GM19099 (cell line): ENCODE measurements around the gene DENND1B.

Experiments used
- POLR2A ChIP-seq: IDR thresholded peaks from 3 replicates; pipeline ENCODE4 v1.6.1; 2011; ENCODE audit warnings: low read depth; ENCODE audit not compliant: insufficient read length; ENCODE audit errors: extremely low read depth

The DENND1B gene

GRCh38 chr1:197606168-197606845, 169.0 kb downstream of the DENND1B start:
- no peak for TF ChIP-seq POLR2A

GRCh38 chr1:197604302-197604701, 171.0 kb downstream of the DENND1B start:
- TF ChIP-seq POLR2A: no peak

- no peak for TF ChIP-seq POLR2A
These were observed 174.5 kb downstream of the DENND1B start for GRCh38 chr1:197600751-197601150.

- no peak for TF ChIP-seq POLR2A
These were observed 175.5 kb downstream of the DENND1B start for GRCh38 chr1:197599789-197600188.

GRCh38 chr1:197598935-197599334, 176.3 kb downstream of the DENND1B start:
- TF ChIP-seq POLR2A: no peak

- no peak for TF ChIP-seq POLR2A
These were observed 179.9 kb downstream of the DENND1B start for GRCh38 chr1:197595304-197595904.

GRCh38 chr1:197590687-197591086, 184.6 kb downstream of the DENND1B start:
- TF ChIP-seq POLR2A: no peak

- no peak for TF ChIP-seq POLR2A
These were observed 189.5 kb downstream of the DENND1B start for GRCh38 chr1:197585809-197586208.

- no peak for TF ChIP-seq POLR2A
These were observed 197.7 kb downstream of the DENND1B start for GRCh38 chr1:197577580-197577979.

GRCh38 chr1:197572169-197572568, 203.1 kb downstream of the DENND1B start:
- no peak for TF ChIP-seq POLR2A

GRCh38 chr1:197567442-197567841, 207.8 kb downstream of the DENND1B start:
- no peak for TF ChIP-seq POLR2A

GRCh38 chr1:197561041-197561440, 214.2 kb downstream of the DENND1B start:
- no peak for TF ChIP-seq POLR2A

- no peak for TF ChIP-seq POLR2A
These were observed 215.6 kb downstream of the DENND1B start for GRCh38 chr1:197559655-197560054.

GRCh38 chr1:197559244-197559643, 216.0 kb downstream of the DENND1B start:
- TF ChIP-seq POLR2A: no peak

GRCh38 chr1:197557302-197557701, 218.0 kb downstream of the DENND1B start:
- no peak for TF ChIP-seq POLR2A

- TF ChIP-seq POLR2A: no peak
These were observed 222.0 kb downstream of the DENND1B start for GRCh38 chr1:197553281-197553680.
